Occipital lobe (tissue), 2 donors: ENCODE data around the gene IFNA14. TPM values are rescaled to one million over a fixed set of nuclear protein-coding genes. Genes with fewer than 3 reads are reported as not detected.
"Not testable (repeated sequence)": the region's sequence is repeated elsewhere in the genome, so short reads cannot be mapped to it uniquely, and the experiment has no call there.

Experiments
- DNase-seq: peaks from one replicate; lab custom pipeline; 2025; lab: John Stamatoyannopoulos, UW
- total RNA-seq: library from RNA; depleted of rRNA; stranded (reverse); fragments of >200 nt; gene quantifications from one replicate; pipeline ENCODE4 v1.2.3, GENCODE V29; 2014

The IFNA14 gene
- not detected for total RNA-seq

DNA sequence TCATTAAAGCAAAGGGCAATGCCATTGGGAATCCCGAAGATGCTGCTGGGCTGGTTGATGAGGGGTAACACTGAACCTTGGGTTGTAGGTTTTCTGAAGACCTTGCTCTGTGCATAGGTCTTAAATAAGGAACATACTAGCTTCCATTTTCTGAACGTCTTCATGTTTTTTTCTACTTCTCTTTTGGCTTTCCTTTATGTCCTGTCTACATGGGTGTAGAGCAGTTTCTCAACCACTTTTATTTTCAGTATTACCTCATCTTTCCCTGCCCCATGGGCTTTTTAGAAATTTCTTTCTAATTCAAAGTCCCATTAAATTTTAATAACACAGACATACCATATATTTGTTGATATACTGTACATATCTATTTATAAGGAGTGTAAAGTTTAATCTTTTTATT is at the start of gene IFNA14:
Gene IFNA14, minus strand, starts transcription at position 95 of the 400 bp plus-strand sequence. Its CDS starts 70 bp downstream, at position 25.
- no peak for DNase-seq

- DNase-seq, result no peak
Measured at GRCh38 chr9:21287280-21287679, 47.5 kb upstream of the IFNA14 start.

DNA sequence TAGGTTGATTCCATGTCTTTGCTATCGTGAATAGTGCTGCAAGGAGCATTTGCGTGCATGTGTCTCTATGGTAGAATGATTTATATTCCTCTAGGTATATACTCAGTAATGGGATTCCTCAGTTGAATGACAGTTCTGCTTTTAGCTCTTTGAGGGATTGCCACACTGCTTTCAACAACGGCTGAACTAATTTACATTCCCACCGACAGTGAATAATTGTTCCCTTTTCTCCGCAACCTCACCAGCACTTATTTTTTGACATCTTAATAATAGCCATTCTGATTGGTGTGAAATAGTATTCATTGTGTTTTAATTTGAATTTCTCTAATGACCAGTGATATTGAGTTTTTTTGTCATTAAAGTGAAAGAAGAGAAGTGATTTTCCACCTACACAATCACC is 46.9 kb upstream of the IFNA14 start:
- no peak for DNase-seq

- DNase-seq, result no peak
Measured at GRCh38 chr9:21286099-21286498, 46.3 kb upstream of the IFNA14 start.

GRCh38 chr9:21281275-21281674 is 41.5 kb upstream of the IFNA14 start:
- DNase-seq, result no peak

DNA sequence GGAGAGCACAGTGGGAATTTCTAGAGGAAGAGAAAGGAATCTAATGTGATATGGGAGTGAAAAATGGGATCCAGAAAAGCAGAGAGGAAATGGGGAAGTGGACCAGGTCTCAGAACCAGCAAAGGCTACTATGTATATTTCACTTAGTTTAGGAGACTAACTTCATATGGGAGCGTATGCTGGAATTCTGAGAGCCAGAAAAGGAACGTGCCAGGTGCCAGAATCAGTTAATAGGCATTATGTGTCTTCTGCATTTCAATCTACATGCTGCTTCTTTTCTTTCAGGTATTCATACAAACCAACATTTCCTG is 28.5 kb upstream of the IFNA14 start:
- no peak for DNase-seq

DNA sequence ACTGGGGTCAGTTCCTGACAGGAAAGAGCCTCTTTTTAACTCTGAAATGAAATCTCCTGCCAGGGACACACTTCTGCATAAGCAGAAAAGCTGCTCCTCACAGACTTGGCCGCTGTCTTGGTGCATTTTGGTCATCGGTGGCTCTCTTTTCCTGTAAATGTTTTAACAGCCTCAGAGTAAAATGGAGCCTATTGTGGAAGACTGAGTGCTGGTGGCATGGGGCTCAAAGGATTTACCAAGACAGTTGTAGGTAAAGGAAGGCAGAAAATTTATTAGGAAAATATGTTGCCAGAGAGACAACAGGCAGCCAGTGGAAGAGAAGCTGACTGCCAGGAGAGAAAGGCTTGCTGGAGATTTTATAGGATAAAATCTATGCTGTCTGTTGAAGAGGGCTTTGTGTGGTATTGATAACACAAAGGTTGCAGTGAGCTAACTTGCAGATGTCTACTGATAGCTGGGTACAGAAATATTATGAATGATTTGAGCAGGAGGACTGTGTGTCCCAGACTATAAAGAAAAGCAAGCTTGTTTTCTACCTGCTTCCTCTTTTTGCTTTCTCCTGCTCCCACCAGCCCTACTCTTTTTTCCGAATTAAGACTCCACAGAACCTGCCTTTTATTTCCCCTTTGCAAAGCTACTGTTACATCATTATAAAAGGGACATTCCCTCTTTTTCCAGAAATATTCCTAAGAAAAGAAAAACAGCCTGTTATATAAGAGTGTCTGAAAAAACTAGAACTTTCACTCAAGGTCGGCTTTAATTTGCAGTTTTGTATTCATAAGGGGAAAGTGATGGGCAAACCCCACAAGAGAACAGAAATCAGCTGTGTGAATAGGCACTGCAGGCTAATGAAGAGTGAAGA is 27.9 kb upstream of the IFNA14 start:
- DNase-seq, result no peak

DNA sequence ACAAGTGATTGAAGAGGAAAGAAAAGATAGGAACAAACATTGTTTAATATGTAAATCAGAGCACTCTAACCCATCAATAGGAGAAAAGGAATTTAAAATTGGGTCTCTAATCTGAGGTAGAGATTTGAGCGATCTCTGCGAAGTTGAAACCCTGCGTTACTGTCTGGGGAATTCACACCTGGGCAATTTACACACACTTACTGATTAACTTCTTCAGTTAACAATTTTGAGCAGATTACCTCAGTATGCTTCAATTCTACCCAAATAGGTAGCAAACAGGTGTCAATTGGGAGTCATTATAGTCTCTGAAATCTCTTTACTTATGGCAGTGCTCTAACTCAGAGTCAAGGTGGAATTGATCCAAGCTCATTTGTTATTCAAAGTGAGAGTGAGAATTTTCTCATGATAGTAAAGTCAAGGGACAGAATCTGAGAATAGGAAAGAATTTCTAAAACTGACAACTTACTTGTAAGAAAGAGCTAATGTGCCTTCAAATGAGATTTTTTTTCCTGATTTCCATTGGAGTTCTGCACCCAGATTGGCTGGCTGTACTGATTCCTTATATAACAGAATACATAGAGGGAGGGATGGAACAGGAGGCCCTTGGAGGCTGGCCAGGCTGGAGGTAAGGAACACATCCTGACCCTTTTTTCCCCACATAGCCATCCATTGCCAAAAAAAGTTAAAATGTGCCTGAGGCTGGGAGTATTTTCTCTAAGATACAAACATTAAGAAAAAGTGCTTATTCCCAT is 27.1 kb upstream of the IFNA14 start:
- DNase-seq, result no peak

DNA sequence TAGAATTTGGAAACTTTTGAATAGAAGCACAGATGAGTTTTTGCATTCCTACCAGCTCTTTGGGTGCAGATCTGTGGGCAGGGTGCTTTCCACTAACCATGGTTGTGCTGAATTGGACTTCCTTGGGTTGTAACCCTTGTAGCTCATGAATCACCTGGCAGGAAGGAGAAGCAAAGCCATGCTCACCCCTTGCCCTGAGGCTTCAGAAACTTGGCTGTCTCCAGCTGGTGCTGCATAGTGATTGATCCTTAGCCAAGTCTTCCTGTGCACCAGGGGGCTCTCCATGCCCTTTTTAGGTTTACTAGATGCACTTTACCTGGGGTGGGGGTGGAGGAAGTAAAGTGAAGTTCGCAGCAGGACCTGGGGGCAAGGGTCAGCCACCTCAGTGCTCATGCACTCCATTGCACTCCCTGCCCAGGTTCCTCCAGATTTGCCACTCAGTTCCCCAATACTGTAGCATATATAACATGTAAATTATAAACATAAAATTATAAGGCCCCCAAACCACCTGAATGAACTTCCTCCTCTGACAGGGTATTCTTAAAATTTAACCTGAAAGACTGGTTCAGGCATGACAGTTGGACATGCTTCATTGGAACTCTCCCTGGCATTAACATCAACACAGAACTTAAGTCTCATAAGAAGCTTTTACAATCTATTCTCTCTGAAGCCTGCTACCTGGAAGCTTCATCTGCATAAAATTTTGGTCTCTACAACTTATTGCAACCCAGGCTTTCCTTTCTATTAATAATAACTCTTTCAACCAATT is 25.8 kb upstream of the IFNA14 start:
- no peak for DNase-seq

- DNase-seq, result no peak
Measured at GRCh38 chr9:21255538-21256212, 15.9 kb upstream of the IFNA14 start.

DNA sequence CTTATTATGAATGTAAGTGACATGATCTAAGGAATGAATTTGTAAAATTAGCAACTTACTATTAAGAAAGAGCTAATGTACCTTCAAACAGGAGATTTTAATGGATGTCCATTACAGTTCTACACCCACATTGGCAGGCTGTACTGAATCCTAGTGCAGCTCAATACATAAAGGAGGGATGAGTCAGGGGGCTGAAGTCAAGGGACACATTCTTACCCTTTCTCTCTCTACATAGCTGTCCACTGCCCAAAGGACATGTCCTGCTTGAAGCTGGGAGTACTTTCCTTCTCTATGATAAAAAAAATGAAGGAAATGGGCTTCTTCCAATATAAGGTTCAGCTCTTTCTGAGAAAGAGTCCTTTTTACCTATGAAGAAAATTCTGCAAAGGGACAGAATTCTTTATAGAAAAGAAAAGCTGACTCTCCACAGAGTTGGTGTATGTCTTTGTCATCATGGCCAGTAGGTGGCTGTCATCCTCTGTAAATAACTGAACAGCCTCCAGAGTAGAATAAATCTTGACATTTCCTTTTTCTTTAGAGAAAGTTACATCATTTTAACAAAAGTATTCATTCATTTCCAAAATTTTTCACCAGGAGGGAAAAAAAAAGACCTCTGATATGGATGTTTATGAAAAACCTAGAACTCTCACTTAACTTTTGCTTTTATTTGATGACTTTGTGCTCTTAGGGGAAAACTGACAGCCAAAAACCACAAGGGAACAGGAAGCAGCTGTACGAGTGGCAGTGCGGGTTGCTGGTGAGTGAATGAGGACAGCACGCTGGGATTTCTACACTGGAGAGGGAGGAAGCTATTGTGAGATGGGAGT is 13.1 kb upstream of the IFNA14 start:
- DNase-seq, result no peak

DNA sequence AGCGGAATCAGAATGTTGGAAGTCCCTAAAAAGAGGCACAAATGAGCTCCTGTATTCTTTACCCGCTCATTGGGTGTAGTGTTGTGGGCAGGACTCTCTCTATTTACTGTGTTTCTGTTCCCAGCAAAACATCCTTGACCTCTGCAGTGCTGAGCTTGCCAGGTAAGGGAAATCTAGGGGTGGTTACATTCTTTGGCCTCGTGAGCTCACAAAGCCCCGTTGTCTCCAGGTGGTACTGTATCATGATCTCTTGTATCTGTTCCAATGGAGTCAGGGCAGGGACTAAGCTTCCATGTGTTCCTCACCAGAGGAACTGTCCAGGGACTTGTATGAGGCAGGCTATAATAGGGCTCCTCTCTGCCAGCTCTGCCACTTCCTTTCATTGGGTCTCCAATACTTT is 11.8 kb upstream of the IFNA14 start:
- DNase-seq, result no peak

- DNase-seq, result no peak
Measured at GRCh38 chr9:21251190-21251589, 11.4 kb upstream of the IFNA14 start.

DNA sequence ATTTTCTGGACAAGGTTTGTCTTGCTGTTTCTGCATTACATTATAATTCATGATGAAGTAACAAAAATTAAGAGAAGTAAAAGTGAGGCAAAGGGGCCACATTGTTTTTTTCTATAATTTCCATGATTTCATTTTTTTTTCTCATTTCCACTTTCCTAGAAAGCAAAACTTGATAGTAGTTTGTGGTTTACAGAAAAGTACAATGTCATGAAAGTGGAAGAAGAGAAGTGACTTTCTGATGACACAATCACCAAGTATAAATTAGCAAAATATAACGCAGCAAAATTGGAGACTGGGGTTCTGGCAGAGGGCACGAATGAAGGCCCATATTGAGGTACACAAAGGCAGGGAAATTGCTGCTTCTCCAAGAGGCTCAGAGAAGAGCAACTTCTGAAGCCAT is 5.0 kb upstream of the IFNA14 start:
- DNase-seq, result no peak

- DNase-seq, result not testable (repeated sequence)
Measured at GRCh38 chr9:21236360-21236714, 3.5 kb downstream of the IFNA14 start.

DNA sequence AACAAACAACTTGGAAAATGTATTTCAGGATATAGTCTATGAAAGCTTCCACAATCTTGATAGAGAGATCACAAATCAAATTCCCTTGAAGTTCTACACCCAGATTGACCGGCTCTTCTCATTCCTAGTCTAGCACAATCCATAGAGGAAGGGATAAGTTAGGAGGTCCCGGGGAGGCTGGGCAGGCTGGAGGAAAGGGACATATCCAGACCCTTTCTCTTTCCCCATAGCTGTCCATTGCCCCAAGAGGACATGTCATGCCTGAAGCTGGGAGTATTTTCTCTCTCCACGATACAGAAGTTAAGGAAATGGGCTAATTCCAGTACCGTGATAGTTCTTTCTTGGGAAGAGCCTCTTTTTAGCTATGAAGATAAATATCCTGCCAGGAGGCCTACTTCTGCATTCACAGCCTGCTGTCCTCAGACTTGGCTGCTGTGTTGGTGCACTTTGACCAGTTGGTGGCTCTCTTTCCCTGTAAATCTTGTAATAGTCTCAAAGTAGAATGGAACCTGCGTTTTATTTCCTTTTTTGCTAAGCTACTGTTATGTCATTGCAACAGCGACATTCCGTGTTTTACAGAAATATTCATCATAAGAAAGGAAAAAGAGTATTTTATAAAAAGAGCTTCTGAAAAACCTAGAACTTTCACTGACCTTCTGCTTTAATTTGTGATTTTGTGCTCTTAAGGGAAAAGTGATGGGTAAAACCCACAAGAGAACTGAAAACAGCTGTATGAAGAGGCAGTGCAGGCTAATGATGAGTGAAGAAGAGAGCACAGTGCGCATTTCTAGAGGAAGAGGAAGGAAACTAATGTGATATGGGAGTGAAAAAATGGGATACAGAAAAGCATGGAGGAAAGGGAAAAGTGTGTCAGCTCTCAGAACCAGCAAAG is 4.1 kb downstream of the IFNA14 start:
- DNase-seq, result not testable (repeated sequence)

DNA sequence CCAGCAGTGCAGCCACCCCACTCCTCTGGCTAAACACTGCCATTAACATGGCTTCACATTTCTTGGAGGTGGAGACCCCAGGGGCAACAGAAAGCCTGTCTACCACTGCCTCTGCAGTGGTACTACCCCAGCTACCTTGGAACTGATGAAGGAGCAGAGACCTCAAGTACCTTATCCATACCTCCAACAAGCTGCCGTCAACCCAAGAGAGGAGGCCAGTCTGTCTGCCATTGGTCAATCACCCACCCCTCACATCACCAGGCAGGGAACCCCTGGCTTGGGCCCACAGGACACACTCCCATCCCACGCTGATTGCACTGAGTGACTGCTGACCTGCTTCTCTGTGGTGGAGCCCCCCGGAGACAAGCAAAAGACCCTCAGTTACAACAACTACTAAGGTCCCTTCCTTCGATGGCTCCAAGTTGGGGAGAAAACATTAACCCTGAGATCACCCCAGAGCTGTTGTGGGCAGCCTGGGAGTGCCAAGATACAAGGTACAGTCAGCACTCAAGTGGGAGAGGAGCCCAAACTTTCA is 5.6 kb downstream of the IFNA14 start:
- no peak for DNase-seq

DNA sequence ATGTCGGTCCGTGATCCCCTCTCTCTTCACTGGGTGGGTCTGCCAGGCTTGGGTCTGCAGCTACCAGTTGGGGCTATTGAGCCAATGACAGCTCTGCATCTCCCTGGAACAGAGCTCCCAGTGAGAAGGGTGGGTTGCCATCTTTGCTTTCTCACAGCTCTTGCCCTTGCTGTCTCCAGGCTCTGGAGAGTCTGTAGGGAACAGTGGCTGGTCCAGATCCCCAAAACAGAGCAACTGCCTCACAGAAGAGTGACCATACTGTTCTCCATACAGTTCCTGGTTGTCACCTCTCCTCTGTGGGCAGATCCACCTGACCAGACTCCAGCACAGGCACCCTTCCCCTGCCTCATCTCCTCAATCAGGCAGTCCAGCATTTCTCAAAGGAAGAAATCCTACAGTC is 6.5 kb downstream of the IFNA14 start:
- no peak for DNase-seq

DNA sequence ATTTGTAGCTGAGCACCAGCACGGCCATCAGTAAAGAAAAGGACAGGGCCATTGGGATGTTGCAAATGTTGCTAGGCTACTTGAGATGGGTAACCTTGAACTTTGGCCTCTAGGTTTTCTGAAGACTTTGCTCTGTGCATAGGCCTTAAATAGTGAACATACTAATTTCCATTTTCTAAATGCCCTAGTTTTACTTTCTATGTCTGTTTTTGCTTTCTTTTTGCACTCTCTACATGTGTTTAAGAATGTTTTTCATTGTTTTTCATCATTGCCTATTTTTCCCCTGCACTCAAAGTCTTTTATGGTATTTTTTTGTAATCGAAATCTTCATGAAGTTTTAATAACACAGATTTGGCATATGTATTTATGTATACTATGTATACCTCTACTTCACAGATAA is 11.7 kb downstream of the IFNA14 start, which contains the start of gene IFNA17:
Gene IFNA17, minus strand, starts transcription at position 101 of the 400 bp plus-strand sequence. Its CDS starts 49 bp downstream, at position 52.
- no peak for DNase-seq
